ENCODE data around the gene SLX4IP.

Gene SLX4IP

GRCh38 chr20:10429443-10429981, 5.6 kb upstream of the SLX4IP start:
- no peak for DNase-seq

DNA sequence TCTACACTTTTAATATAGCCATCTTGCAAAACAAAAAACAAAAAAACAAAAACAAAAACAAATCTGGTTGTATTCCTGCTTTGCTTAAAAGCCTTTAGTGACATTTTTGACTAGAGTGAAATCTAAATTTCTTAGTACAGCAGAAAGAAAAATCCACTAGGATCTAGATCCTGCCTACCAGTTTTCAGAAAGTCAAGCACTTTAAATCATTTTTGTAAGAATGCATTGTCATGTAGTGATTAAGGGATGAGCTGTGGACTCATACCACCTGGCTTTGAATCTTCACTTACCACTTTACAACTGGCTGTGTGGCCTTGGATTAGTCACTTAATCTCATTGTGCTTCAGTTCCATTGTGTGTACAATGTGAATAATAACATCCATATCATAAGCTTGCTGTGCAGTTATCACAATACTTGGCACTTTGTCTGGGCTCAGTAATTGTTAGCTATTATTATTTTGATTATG, 5.1 kb upstream of the SLX4IP start:
- DNase-seq, result peak; percentile 28

GRCh38 chr20:10430704-10431103, 4.4 kb upstream of the SLX4IP start:
- no peak for DNase-seq

DNA sequence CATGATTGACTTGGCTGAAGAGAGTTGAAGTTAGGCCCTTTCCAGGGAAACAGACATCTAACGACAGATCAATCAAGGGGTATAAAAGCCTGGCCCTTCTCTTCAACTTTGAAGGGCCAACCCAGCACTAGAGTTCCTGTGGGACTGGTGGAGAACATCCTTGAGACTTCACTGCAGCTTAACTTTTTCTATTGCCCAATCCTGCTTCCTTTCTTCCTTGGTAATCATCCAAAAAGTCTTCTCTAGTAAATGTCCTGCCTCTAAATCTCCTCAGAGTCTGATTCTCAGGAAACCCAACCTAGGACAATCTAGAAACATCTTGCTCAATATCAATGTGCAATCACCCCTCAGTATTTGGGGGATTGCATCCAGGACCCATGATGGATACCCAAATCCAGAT, 3.0 kb upstream of the SLX4IP start:
- DNase-seq, result peak; percentile 17

DNA sequence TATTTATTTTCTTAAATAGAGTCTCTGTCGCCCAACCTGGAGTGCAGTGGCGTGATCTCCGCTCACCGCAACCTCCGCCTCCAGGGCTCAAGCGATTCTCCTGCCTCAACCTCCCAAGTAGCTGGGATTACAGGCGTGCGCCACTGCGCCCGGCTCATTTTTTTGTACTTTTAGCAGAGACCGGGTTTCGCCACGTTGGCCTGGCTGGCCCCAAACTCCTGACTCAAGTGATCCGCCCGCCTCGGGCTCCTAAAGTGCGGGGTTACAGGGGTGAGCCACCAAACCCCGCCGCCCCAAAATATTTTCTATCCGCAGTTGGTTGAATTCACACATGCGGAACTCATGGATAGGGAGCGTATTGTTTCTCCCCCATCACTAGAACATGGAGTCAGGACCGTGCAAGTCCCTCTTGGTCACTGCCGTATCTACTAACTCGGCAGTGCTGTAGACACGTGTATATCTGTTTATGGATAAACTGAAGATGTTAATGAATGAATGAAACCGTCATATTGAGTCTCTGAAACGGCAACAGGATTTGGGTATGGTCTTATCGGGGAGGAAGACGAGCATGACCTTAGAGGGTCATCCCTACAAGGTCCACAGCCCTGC, 2.0 kb upstream of the SLX4IP start:
- DNase-seq, result no peak

GRCh38 chr20:10433623-10434466, 1.3 kb upstream of the SLX4IP start, which contains the start of gene MKKS:
TSS of gene MKKS (minus strand) at chr20:10434222. CDS start at chr20:10413514, 20,708 bp downstream.
- peak; percentile 89 for DNase-seq

GRCh38 chr20:10434467-10434831, 656 bp upstream of the SLX4IP start:
- peak; percentile 98 for DNase-seq

DNA sequence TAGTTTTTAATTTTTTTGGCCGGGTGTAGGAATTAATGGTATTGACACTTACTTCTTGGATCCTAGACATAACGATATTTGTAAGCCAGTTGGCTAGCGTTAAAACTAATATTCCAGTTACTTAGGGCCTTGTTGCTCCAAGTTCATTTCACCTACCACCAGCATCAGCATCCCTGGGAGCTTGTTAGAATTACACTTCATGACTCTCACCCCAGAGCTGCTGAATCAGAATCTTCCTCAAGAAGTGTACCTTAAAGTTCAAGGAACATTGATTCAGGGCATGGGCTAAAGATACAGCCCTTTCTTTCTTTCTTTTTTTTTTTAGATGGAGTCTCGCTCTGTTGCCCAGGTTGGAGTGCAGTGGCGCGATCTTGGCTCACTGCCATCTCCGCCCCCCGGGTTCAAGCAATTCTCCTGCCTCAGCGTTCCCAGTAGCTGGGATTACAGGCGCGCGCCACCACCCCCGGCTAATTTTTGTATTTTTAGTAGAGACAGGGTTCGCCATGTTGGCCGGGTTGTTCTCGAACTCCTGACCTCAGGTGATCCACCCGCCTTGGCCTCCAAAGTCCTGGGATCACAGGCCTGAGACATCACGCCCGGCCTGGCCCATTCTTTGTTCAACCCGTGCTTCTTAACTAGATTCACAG, 1.1 kb downstream of the SLX4IP start:
- DNase-seq, result no peak

DNA sequence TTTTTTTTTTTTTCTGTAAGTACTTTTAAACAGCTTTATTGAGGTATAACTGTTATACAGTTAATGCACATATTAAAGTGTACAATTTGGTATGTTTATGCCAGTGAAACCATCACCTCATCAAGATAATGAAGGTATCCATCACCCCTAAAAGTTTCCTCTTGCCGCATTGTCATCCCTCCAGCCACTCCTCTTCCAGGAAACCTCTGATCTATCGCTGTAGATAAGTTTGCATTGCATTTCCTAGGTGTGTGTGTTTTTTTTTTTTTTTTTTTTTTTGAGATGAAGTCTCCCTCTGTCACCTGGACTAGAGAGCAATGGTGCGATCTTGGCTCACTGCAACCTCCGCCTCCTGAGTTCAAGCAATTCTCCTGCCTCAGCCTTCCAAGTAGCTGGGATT, 3.1 kb downstream of the SLX4IP start:
- DNase-seq, result no peak

DNA sequence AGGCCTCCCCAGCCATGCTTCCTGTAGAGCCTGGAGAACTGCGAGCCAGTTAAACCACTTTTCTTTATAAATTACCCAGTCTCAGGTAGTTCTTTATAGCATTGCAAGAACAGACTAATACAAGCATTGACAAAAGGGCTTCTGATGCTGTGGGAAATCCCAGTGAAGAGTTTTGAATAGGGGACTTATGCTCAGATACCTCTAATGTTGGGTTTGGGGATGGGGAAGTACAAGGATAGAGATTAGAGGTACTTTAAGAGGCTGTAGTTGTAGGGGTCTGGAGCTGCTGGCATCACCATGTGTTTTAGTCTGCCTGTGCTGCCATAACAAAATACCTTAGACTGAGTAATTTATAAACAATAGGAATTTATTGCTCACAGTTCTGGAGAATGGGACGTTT, 8.8 kb downstream of the SLX4IP start:
- no peak for DNase-seq

GRCh38 chr20:10445758-10446157, 10.7 kb downstream of the SLX4IP start:
- no peak for DNase-seq

DNA sequence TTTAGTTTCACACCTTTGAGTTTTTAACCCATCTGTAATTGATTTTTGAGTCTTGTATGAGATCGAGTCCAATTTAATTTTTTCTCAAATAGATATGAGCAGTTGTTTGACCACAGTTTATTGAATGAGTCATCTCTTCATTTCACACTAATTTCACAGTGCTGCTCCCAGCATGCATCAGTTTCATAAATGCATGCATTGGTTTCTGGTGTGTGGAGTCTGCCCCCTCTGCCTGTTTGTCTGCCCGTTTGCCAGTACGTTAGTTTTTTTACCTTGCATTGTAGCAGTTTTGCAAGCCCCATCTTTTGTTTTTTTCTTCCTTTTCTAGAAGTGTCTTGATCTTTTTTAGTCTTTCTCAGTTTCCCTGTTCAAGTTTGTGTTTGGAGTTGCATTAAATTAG, 11.9 kb downstream of the SLX4IP start:
- peak; percentile 77 for DNase-seq

DNA sequence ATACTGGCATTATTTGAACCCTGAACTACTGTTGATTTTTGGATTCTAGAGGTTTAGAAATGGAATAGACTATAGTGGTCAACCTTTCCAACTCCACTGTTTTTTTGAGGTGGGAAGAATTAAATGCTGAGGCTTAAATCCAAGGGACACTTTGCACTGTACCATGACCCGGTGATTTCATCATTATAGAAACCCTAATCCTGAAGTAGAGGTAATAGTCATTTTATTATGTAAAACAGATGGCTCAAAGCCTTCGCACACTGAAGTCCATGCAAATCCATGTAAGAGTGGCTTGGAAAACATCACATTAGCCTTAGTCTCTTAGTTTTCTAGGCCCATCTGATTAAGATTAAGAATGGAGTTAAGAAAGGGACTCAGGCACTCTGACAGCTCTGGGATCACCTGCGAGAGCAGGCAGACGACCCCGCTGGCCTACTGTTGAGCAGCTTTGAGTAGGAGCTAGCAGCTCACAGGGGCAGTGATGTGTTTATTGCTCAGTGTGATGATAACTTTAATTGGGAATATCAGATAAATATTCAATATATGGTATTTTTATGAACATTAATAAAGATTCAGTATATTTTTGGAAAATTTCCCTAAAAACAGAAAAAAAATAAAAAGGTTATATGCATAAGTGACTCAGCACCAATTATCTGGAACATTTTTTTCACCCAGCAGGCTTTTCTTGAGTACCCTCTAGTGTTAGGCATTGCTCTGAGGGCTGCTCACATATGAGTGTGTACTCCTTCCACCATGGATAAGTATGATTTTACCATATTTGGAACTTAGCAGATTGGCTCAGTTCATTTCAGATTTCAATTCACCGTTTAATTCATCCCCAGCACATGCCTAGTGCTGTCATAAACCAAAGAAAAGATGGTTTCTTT, 13.4 kb downstream of the SLX4IP start:
- DNase-seq, result no peak

DNA sequence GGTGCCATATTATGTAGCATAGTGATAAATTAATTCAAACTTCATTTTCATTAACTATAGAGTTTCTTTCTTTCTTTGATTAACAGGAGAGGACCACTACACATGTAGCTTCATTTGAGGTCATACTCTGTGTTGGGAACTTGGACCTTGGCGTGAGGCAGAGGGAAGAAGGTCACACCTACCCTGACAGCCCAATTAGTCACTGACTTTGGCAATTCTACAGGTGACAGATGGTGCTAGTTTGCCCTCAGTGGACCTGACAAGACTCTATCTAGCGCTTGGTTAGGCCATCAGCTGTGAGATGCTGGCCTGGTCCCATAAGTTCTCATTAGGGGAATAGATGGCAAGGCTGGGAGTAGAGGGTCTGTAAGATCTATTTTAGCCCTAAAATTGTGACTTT, 14.2 kb downstream of the SLX4IP start:
- no peak for DNase-seq

DNA sequence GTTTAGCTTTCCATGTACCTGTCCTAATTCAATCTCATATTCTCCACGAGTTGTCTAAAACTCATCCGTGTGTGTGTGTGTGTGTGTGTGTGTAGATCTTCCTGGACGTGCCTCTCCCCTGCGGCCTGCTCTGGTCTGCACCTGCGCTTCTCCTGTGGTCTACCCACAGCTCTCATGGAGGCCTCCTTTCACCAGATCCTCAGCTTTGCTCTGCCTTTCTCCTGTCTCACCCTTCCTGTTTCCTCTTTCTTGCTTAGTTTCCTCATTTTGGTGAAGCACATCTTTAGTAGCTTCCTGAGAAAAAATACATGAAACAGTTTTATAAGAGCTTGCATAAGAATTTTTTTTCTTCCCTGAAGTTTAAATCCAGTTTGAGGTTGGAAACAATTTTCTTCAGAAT, 18.1 kb downstream of the SLX4IP start:
- peak; percentile 99 for DNase-seq

- DNase-seq, result peak; percentile 34
Observed at GRCh38 chr20:10454151-10454750, 19.1 kb downstream of the SLX4IP start.

- DNase-seq, result no peak
Observed at GRCh38 chr20:10461495-10461894, 26.4 kb downstream of the SLX4IP start.

DNA sequence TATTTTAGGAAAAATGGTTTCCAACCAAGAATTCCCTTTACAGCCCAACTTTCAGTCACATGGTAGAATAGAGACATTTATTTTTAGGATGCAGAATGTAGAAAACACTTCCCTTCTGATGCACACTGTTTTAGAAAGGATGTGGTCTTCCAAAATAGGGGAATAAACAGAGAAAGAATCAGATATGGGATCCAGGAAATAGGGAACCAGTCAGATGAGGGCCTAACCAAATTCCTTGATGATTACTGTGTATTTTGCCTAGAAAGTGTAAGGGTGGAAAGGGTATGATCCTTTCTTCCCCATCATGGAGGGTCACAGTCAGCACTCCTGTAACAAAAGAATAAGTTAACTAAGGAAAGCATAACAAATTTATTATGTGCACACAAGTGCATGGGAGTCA, 27.4 kb downstream of the SLX4IP start:
- DNase-seq, result no peak

GRCh38 chr20:10463622-10464021, 28.5 kb downstream of the SLX4IP start:
- DNase-seq, result peak; percentile 33

DNA sequence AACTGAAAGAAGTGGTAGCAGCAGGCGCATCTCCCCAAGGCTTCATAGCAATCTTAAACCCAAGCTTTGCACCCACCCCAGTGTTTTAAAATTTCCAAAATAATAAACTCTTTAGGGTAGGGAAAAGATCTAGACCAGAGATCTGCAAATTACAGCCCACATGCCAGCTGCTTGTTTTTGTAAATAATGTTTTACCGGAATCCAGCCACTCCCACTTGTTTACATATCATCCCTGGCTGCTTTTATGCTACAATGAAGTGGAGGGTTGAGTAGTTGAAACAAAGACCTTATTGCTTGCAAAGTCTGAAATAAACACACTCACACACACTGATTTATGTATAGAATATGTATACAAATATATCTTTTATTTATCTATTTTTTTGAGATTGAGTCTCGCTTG, 30.0 kb downstream of the SLX4IP start:
- no peak for DNase-seq

- DNase-seq, result no peak
Observed at GRCh38 chr20:10466325-10466724, 31.2 kb downstream of the SLX4IP start.

GRCh38 chr20:10466855-10467254, 31.8 kb downstream of the SLX4IP start:
- DNase-seq, result no peak
